Liver (tissue), 3 donors: ENCODE data around the gene BRD1.

Experiments used
- CTCF ChIP-seq: fragments of 150-350 bp; IDR thresholded peaks from 2 replicates; pipeline ENCODE4 v1.5.1; 2017; ENCODE audit warnings: improper control_type of control experiment, low read depth, low read length; ENCODE audit not compliant: missing input control
- EGR1 ChIP-seq, 2 donors: IDR thresholded peaks; 2 replicates each; pipeline ENCODE4 v1.6.1; 2016 to 2018; ENCODE audit warnings: antibody characterized with exemption in 2 of 2, low read depth in 2 of 2
- GABPA ChIP-seq, 2 donors: IDR thresholded peaks in 1 of 2; conservative IDR thresholded peaks in 1 of 2; 2 replicates each; pipeline ENCODE4 v1.6.1; 2016; ENCODE audit warnings: antibody characterized with exemption in 2 of 2, mild to moderate bottlenecking in 1 of 2, moderate library complexity in 1 of 2
- HNF4G ChIP-seq: IDR thresholded peaks from 2 replicates; pipeline ENCODE4 v1.6.1; 2016; ENCODE audit warnings: antibody characterized with exemption
- JUND ChIP-seq, 2 donors: IDR thresholded peaks; 2 replicates each; pipeline ENCODE4 v1.6.1; 2016; ENCODE audit warnings: antibody characterized with exemption in 2 of 2
- NR2F2 ChIP-seq: IDR thresholded peaks from 2 replicates; pipeline ENCODE4 v1.6.1; 2016; ENCODE audit warnings: antibody characterized with exemption
- REST ChIP-seq: IDR thresholded peaks from 2 replicates; pipeline ENCODE4 v1.6.1; 2016; ENCODE audit warnings: antibody characterized with exemption, mild to moderate bottlenecking
- SP1 ChIP-seq: IDR thresholded peaks from 2 replicates; pipeline ENCODE4 v1.6.1; 2018; ENCODE audit warnings: antibody characterized with exemption, mild to moderate bottlenecking
- TAF1 ChIP-seq: conservative IDR thresholded peaks from 2 replicates; pipeline ENCODE4 v1.6.1; 2016; ENCODE audit warnings: antibody characterized with exemption, mild to moderate bottlenecking
- YY1 ChIP-seq: IDR thresholded peaks from 2 replicates; pipeline ENCODE4 v1.6.1; 2016; ENCODE audit warnings: antibody characterized with exemption, mild to moderate bottlenecking
- ZBTB33 ChIP-seq: IDR thresholded peaks from 2 replicates; pipeline ENCODE4 v1.6.1; 2016; ENCODE audit warnings: antibody characterized with exemption
- donor health status: healthy.
- donor health status: healthy.

GRCh38 chr22:49768077-49768910, 59.4 kb downstream of the BRD1 start:
- TF ChIP-seq CTCF (no peak), SP1 (no peak), EGR1 (IDR thresholded peaks at IDR 0.05; ENCODE audit: low read depth in 2 of 2) (no peak), GABPA (IDR thresholded peaks at IDR 0.05 in 1 of 2, conservative IDR thresholded peaks at IDR 0.05 in 1 of 2) (no peak), TAF1 (no peak), JUND (IDR thresholded peaks at IDR 0.05) (no peak), HNF4G (no peak), ZBTB33 (no peak), REST (no peak), NR2F2 (no peak), YY1 (no peak)
